PFSK-1 (cell line): ENCODE results near the gene DIAPH2.

ENCODE experiments used
- FOXP2 ChIP-seq: optimal IDR thresholded peaks from 2 replicates; pipeline ENCODE3; 2011; ENCODE audit warnings: borderline replicate concordance, control low read depth, inconsistent platforms; ENCODE audit not compliant: insufficient read depth; ENCODE audit errors: extremely low read length, extremely low read depth
- POLR2AphosphoS5 ChIP-seq: IDR thresholded peaks from 2 replicates; pipeline ENCODE4 v1.6.1; 2012; ENCODE audit warnings: low read depth, mild to moderate bottlenecking, control low read depth, low read length, moderate library complexity
- SIN3A ChIP-seq: IDR thresholded peaks from 2 replicates; pipeline ENCODE4 v1.6.1; 2012; ENCODE audit warnings: mild to moderate bottlenecking, low read length, moderate library complexity, borderline replicate concordance; ENCODE audit not compliant: insufficient read depth
- TAF1 ChIP-seq: IDR thresholded peaks from 2 replicates; pipeline ENCODE4 v1.6.1; 2012; ENCODE audit warnings: low read length, control low read depth, borderline replicate concordance; ENCODE audit not compliant: insufficient read depth
- TF ChIP-seq, protein P1 (sequence below), 2 experiments: IDR thresholded peaks; 2 replicates each; pipeline versions ENCODE4 v1.6.1 to v1.8.0; 2011 to 2012; ENCODE audit warnings: low read depth in 2 of 2, low read length in 2 of 2, control low read depth in 1 of 2, inconsistent platforms in 1 of 2, mild to moderate bottlenecking in 1 of 2, moderate library complexity in 1 of 2; ENCODE audit not compliant: insufficient read depth in 1 of 2

The DIAPH2 gene

DNA sequence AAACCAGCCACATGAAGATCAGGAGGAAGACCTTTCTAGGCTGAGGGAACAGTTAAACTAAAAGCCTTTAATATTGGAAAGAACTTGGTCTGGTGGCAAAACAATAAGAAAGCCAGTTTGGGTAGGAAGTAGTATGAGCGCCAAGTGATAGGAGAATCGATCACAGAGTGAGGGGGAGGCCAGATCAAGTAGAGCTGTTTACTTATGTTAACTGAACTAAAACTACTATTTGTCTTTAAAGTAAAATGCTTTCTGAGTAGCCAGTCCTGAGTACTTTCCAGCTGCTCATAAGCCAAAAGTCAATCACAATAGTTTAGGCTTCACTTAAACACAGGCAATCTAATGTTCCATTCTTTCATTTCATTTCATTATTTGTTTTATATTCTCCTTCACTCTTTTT is 136.3 kb downstream of the DIAPH2 start:
- TF ChIP-seq POLR2AphosphoS5 (no peak), TAF1 (no peak), FOXP2 (no peak), SIN3A (no peak)
- TF ChIP-seq, protein P1, sequence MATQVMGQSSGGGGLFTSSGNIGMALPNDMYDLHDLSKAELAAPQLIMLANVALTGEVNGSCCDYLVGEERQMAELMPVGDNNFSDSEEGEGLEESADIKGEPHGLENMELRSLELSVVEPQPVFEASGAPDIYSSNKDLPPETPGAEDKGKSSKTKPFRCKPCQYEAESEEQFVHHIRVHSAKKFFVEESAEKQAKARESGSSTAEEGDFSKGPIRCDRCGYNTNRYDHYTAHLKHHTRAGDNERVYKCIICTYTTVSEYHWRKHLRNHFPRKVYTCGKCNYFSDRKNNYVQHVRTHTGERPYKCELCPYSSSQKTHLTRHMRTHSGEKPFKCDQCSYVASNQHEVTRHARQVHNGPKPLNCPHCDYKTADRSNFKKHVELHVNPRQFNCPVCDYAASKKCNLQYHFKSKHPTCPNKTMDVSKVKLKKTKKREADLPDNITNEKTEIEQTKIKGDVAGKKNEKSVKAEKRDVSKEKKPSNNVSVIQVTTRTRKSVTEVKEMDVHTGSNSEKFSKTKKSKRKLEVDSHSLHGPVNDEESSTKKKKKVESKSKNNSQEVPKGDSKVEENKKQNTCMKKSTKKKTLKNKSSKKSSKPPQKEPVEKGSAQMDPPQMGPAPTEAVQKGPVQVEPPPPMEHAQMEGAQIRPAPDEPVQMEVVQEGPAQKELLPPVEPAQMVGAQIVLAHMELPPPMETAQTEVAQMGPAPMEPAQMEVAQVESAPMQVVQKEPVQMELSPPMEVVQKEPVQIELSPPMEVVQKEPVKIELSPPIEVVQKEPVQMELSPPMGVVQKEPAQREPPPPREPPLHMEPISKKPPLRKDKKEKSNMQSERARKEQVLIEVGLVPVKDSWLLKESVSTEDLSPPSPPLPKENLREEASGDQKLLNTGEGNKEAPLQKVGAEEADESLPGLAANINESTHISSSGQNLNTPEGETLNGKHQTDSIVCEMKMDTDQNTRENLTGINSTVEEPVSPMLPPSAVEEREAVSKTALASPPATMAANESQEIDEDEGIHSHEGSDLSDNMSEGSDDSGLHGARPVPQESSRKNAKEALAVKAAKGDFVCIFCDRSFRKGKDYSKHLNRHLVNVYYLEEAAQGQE (IDR thresholded peaks at IDR 0.05; ENCODE audit: insufficient read depth in 1 of 2, low read depth in 2 of 2, low read length in 2 of 2) = no peak

DNA sequence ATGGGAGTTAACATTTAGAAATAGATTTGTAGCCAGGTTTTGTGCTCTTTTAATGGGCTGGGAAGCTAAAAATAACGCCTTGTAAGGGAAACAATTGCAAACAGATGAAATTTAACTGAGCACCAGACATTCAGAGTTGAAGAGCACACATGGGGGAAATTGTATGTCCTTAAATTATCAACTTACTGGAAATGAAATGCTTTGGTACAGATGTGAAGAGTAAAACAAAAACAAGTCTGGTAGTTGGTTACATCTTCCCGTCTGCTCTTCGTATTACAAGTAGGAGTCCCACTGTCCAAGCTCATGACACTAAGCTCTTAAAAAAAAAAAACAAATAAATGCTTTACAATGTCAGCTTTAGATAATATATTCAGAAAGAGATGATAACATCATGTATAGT is 139.5 kb downstream of the DIAPH2 start:
- TF ChIP-seq POLR2AphosphoS5 = no peak
- TF ChIP-seq FOXP2 = no peak
- TF ChIP-seq, protein P1 (IDR thresholded peaks at IDR 0.05; ENCODE audit: insufficient read depth in 1 of 2, low read depth in 2 of 2, low read length in 2 of 2) = no peak
- no peak for TF ChIP-seq TAF1
- no peak for TF ChIP-seq SIN3A

DNA sequence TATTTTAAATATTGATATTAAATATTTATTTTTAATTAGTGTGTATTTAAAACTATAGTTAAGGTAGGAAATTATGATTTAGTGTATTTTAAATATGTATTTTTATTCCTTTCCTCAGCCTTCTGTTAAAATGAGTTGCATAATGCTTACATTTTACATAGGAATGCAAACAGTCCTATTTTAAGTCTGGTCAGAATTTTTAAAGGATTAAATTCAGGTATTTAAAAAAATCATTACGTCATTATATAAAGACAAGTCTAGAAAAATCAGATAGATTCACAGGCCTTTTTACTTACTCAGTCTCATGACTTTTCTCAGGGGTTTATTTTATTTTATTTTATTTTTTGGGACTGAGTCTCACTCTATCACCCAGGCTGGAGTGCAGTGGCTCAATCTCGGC is 148.7 kb downstream of the DIAPH2 start:
- TF ChIP-seq FOXP2 (no peak), TAF1 (no peak), POLR2AphosphoS5 (no peak), SIN3A (no peak)
- TF ChIP-seq, protein P1 (IDR thresholded peaks at IDR 0.05; ENCODE audit: insufficient read depth in 1 of 2, low read depth in 2 of 2, low read length in 2 of 2) = no peak

DNA sequence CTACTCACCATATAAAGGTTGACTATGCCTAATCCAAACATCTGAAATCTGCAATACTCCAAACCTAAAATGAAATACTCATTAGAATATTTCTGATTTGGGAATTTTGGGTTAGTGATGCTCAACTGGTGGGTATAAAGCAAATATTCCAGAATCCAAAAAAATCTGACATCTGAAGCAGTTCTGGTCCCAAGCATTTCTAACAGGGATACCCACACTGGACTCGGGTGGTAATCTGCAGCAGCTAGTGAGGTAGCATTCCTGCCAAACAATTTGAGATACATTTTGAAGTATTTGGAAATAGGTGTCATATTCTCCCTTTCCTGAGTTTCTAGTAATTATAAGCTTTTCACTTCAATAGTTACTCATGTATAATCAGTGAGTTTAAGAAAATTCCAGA is 149.5 kb downstream of the DIAPH2 start:
- no peak for TF ChIP-seq SIN3A
- no peak for TF ChIP-seq FOXP2
- TF ChIP-seq, protein P1 (IDR thresholded peaks at IDR 0.05; ENCODE audit: insufficient read depth in 1 of 2, low read depth in 2 of 2, low read length in 2 of 2) = no peak
- no peak for TF ChIP-seq TAF1
- no peak for TF ChIP-seq POLR2AphosphoS5

DNA sequence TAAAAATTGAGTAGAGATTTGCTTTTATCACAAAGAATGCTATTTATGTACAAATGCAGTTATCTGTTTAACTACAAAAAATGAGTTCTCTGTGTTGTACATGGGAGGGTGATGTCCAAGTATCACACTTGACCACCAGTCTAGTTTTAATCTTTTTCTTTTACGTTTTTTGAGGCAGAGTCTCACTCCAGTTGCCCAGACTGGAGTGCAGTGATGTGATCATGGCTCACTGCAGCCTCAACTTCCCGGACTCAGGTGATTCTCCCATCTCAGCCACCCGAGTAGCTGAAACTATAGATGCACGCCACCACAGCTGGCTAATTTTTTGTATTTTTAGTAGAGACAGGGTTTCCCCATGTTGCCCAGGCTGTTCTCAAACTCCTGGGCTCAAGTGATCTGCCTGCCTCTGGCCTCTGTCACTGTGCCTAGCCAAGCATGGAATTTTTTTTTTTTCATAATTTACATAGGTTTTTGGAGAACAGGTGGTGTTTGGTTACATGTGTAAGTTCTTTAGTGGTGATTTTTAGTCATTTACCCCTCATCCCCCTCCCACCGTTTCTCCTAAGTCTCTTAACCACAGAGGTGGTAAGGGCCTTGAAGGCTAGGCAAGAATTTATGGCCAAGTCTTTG is 151.1 kb downstream of the DIAPH2 start:
- no peak for TF ChIP-seq POLR2AphosphoS5
- TF ChIP-seq TAF1 = no peak
- TF ChIP-seq, protein P1 (IDR thresholded peaks at IDR 0.05; ENCODE audit: insufficient read depth in 1 of 2, low read depth in 2 of 2, low read length in 2 of 2) = no peak
- no peak for TF ChIP-seq FOXP2
- TF ChIP-seq SIN3A = no peak
